ENCODE data around the gene TEAD2. TPM values are rescaled to one million over a fixed set of nuclear protein-coding genes. Genes with fewer than 3 reads are reported as not detected.

TEAD2 gene
- total RNA-seq, 1 experiment from 2014 or later = 56.2 TPM

- no peaks in the 10 kb centered on the region for H3K79me2 ChIP-seq (ENCODE audit: low read length)
- no peaks in the 10 kb centered on the region for H3K27me3 ChIP-seq (ENCODE audit: low read length)
- TF ChIP-seq EZH2 (IDR thresholded peaks at IDR 0.05; ENCODE audit: low read length, unreplicated experiment) (no peak), CTCF (conservative IDR thresholded peaks at IDR 0.05; ENCODE audit: low read depth, low read length) (no peak), EZH2phosphoT487 (IDR thresholded peaks at IDR 0.05; ENCODE audit: borderline replicate concordance, low read length) (no peak)
- no peaks in the 10 kb centered on the region for H3K9me3 ChIP-seq (ENCODE audit: low read length)
- intact Hi-C loops (cut with micrococcal nuclease) = no loop called here
- POLR2A ChIA-PET (ENCODE audit: unreplicated experiment) = no interaction called here
- H3K9ac ChIP-seq (ENCODE audit: low read length) = no peak within 1 kb of the TSS
- no peaks in the 10 kb centered on the region for H3K9me2 ChIP-seq (replicated peaks; ENCODE audit: low read length)
- no peaks in the 10 kb centered on the region for H3F3A ChIP-seq (ENCODE audit: low read length, unreplicated experiment)
- H3K36me3 ChIP-seq (ENCODE audit: low read depth, low read length) = no peaks in the 10 kb centered on the region
- ATAC-seq = no peak
- BruUV-seq (replicated peaks) = no TSS peak
- no peak within 1 kb of the TSS for H3K4me3 ChIP-seq (ENCODE audit: low read length)
- no peak within 1 kb of the TSS for H3K4me2 ChIP-seq (ENCODE audit: low read length)
- H3K4me1 ChIP-seq (ENCODE audit: insufficient read depth, low read length) = peaks cover 14% of the 10 kb centered on the region
- no peak for DNase-seq
- H3K27ac ChIP-seq (ENCODE audit: low read length) = no peak within 1 kb of the TSS
- H4K20me1 ChIP-seq (ENCODE audit: low read length) = no peaks in the 10 kb centered on the region
- H2AFZ ChIP-seq (ENCODE audit: low read length) = no peak within 1 kb of the TSS
- CTCF ChIA-PET = no interaction called here
Observed at GRCh38 chr19:49335071-49335783, 27.0 kb downstream of the TEAD2 start, which contains the start of gene CD37. Gene CD37, plus strand, starts transcription at chr19:49335406. Its CDS starts 135 bp downstream, at chr19:49335541.

GRCh38 chr19:49333811-49334288, 28.4 kb downstream of the TEAD2 start:
- no peaks in the 10 kb centered on the region for H3K9me3 ChIP-seq (ENCODE audit: low read length)
- BruUV-seq (replicated peaks) = no TSS peak
- no peak for ATAC-seq

More at GRCh38 chr19:49333811-49334288, 28.4 kb downstream of the TEAD2 start:
- Histone ChIP-seq H4K20me1 (ENCODE audit: low read length) (no peaks in the 10 kb centered on the region), H3K4me1 (ENCODE audit: insufficient read depth, low read length) (peaks cover 3% of the 10 kb centered on the region; the same call in 1 of the 2 replicates), H3K4me2 (ENCODE audit: low read length) (no peak overlapping the region), H3F3A (ENCODE audit: low read length, unreplicated experiment) (no peaks in the 10 kb centered on the region), H2AFZ (ENCODE audit: low read length) (no peak overlapping the region), H3K79me2 (ENCODE audit: low read length) (no peaks in the 10 kb centered on the region), H3K27me3 (ENCODE audit: low read length) (no peaks in the 10 kb centered on the region), H3K36me3 (ENCODE audit: low read depth, low read length) (no peaks in the 10 kb centered on the region), H3K9me2 (replicated peaks; ENCODE audit: low read length) (no peaks in the 10 kb centered on the region), H3K9ac (ENCODE audit: low read length) (no peak overlapping the region), H3K27ac (ENCODE audit: low read length) (no peak overlapping the region), H3K4me3 (ENCODE audit: low read length) (no peak overlapping the region)
- no peak for DNase-seq
- intact Hi-C loops (cut with micrococcal nuclease) = no loop called here
- POLR2A ChIA-PET (ENCODE audit: unreplicated experiment) = no interaction called here
- TF ChIP-seq CTCF (conservative IDR thresholded peaks at IDR 0.05; ENCODE audit: low read depth, low read length) = no peak
- no peak for TF ChIP-seq EZH2 (IDR thresholded peaks at IDR 0.05; ENCODE audit: low read length, unreplicated experiment)
- no peak for TF ChIP-seq EZH2phosphoT487 (IDR thresholded peaks at IDR 0.05; ENCODE audit: borderline replicate concordance, low read length)
- CTCF ChIA-PET = no interaction called here
